HCEC 1CT (cell line): Measurements from ENCODE around the gene SPINK7.
"Not testable (repeated sequence)": the region's sequence is repeated elsewhere in the genome, so short reads cannot be mapped to it uniquely, and the experiment has no call there.

Source experiments
- DNase-seq: peaks from one replicate; pipeline ENCODE4 v3.0.0-alpha.2; 2017

Gene SPINK7

DNA sequence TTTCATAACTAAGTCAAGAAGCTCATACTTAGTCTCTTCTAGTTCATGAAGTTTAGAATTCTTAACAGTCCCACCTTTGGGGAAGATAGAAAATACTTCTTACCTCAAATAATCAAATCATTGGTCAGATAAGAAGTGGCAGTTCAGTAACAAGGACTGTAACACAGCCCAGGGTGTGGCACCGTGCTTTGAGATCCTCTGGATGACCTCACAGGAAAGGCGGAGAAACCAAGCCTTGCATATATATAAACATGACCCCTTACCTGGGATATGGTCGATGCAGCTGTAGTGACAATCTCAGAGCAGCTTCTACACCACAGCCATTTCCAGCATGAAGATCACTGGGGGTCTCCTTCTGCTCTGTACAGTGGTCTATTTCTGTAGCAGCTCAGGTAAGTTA lies at the start of gene SPINK7:
Gene SPINK7, plus strand, starts transcription at position 271 of the 400 bp plus-strand sequence. Its CDS starts 61 bp downstream, at position 332.
- no peak for DNase-seq

DNA sequence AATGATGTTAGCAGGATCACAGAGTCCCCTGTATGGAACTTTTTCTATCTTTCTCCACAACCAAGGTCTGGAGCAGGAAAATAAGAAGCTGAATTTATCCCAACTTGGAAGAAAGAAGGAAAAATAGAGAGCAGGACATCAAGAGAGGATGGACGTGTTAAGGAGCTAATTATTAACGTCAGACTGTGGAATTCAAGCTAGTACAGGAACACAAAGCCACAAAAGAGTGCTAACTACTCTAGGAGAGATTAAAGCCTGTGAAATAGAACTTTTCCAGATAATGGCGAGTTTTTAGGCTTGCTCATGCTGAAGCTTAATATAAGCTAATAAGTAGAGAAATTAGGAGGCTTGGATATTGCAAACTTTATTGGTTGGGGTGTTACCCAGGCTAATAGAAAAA lies 44.3 kb upstream of the SPINK7 start:
- DNase-seq, result no peak

DNA sequence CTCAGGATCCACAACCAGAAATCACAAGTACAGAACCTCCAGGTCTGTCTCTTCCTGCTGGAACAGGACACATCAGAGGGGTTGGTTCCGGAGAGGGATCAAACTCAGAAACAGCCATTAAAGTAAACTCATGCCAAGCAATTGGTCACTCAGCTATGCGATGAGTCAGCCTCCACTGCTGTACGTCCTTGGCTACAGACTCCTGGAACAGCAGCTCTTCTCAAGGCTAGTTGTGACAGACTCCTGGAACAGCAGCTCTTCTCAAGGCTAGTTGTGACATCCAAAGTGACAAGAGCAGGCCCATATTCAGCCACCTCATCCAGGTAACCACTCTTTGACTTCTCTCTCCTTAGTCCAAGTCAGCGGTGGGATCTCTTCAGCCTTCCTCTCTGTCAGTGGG lies 43.7 kb upstream of the SPINK7 start, which contains the start of gene SPINK13:
Gene SPINK13, plus strand, starts transcription at position 229 of the 400 bp plus-strand sequence. CDS start 1,279 bp downstream, outside the sequence.
- DNase-seq, result peak; percentile 70

DNA sequence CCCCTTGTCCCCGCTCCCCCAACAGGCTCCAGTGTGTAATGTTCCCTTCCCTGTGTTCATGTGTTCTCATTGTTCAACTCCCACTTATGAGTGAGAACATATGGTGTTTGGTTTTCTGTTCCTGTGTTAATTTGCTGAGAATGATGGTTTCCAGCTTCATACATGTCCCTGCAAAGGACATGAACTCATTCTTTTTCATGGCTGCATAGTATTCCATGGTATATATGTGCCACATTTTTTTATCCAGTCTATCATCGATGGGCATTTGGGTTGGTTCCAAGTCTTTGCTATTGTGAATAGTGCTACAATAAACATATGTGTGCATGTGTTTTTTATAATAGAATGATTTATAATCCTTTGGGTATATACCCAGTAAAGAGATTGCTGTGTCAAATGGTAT lies 37.1 kb upstream of the SPINK7 start:
- DNase-seq, result not testable (repeated sequence)

- DNase-seq, result not testable (repeated sequence)
Observed at GRCh38 chr5:148280893-148281292, 31.3 kb upstream of the SPINK7 start.

GRCh38 chr5:148281336-148281735 lies 30.9 kb upstream of the SPINK7 start:
- DNase-seq, result not testable (repeated sequence)

DNA sequence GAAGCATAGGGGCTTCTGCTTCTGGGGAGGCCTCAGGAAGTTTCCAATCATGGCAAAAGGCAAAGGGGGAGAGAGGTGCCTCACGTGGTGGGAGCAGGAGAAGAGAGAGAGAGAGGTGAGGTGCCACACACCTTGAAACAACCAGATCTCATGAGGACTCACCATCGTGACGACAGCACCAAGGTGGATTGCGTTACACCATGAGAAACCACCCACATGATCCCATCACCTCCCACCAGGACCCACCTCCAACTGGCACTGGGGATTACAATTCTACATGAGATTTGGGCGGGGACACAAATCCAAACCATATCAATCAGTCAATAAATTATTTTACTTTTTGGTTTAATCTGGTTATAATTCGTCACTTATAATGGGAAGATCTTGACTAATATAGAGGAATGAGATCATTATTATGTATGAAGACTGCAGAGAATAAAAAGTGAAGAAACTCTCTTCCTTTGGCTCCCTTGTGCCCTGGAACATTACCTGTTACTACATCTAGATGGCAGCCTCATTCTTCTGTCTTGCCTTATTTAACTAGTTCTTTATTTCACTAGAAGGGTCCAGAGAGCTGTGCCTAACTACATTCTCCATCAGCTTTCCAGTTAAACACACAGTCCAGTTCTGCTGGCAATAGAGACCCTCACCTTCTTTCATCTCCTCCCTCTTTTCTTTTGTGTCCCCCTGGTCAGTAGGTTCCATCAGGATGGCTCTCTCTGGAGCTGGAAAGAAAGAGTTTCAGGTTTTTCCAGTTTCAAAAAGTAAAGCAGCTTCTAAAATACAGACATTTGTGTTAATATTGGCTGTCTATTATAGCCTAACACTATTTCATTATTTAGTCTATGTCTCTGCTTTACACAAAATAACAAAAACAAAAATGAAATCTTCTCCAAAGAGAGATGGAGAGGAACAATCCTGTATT lies 21.7 kb upstream of the SPINK7 start:
- DNase-seq, result peak; percentile 16

DNA sequence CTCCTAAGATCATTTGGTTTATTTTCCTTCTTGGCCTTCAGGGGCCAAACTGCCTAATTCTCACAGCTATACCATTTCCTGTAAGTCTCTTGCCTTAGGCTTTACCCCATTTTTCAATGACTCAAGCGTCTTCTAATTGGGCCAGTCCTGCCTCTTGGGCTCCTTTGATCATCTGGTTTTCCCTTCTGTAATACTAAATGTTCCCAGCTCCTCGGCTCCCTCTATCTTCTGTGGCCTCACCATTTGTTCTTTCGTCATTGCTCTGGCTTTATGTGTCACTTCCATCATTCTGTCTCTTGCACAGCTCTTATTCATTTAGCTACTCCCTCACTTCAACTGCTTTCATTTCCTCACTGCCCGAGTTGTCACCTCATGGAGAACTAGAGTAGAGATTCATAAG lies 14.5 kb upstream of the SPINK7 start:
- no peak for DNase-seq

DNA sequence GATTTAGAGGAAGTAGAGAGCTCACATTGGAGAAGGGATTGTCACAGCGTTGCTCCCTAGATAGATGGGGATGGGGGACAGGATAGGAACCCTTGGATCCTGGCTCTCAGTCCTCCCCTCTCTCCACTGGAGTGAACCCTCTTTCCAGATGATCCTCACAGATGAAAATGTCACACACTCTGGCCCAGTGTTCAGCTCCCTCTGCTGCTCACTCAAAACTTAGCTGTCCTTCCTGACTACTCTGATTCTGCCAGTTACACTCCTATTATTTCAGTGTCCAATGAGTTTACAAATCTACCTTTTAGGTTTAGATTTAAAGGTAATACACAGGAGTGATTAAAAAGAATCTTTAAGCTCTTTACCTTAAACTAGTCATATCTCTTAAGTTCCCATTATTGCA lies 5.8 kb upstream of the SPINK7 start:
- DNase-seq, result no peak

- DNase-seq, result no peak
Observed at GRCh38 chr5:148309019-148309418, 3.2 kb upstream of the SPINK7 start.

- DNase-seq, result no peak
Observed at GRCh38 chr5:148309746-148310145, 2.5 kb upstream of the SPINK7 start.

- no peak for DNase-seq
Observed at GRCh38 chr5:148311484-148311883, 739 bp upstream of the SPINK7 start.

GRCh38 chr5:148314187-148314586 lies 2.0 kb downstream of the SPINK7 start:
- DNase-seq, result no peak

DNA sequence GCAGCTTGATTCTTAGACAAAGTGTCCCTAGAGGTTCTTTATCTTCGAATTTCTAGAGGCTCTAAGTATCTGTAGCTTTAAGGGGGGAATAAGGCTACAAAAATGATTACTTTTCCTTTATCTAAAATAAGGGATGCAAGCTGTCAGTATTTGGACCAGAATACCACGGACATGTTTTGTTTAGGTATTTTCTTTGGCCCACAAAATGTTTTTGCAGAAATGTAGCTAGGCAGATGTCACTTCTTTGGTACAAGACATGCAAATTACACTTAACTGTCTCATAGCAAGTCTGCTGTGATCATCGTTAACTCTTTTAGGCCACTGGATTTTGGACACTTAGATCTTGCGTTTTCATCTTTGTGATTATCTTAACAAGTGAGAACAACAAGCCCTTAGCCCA lies 2.5 kb downstream of the SPINK7 start:
- no peak for DNase-seq

DNA sequence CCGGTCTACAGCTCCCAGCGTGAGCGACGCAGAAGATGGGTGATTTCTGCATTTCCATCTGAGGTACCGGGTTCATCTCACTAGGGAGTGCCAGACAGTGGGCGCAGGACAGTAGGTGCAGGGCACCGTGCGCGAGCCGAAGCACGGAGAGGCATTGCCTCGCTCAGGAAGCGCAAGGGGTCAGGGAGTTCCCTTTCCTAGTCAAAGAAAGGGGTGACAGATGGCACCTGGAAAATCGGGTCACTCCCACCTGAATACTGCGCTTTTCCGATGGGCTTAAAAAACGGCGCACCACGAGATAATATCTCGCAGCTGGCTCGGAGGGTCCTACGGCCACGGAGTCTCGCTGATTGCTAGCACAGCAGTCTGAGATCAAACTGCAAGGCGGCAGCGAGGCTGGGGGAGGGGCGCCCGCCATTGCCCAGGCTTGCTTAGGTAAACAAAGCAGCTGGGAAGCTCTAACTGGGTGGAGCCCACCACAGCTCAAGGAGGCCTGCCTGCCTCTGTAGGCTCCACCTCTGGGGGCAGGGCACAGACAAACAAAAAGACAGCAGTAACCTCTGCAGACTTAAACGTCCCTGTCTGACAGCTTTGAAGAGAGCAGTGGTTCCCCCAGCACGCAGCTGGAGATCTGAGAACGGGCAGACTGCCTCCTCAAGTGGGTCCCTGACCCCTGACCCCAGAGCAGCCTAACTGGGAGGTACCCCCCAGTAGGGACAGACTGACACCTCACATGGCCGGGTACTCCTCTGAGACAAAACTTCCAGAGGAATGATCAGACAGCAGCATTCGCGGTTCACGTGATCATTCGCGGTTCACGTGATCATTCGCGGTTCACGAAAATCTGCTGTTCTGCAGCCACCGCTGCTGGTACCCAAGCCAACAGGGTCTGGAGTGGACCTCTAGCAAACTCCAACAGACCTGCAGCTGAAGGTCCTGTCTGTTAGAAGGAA lies 8.1 kb downstream of the SPINK7 start:
- not testable (repeated sequence) for DNase-seq

DNA sequence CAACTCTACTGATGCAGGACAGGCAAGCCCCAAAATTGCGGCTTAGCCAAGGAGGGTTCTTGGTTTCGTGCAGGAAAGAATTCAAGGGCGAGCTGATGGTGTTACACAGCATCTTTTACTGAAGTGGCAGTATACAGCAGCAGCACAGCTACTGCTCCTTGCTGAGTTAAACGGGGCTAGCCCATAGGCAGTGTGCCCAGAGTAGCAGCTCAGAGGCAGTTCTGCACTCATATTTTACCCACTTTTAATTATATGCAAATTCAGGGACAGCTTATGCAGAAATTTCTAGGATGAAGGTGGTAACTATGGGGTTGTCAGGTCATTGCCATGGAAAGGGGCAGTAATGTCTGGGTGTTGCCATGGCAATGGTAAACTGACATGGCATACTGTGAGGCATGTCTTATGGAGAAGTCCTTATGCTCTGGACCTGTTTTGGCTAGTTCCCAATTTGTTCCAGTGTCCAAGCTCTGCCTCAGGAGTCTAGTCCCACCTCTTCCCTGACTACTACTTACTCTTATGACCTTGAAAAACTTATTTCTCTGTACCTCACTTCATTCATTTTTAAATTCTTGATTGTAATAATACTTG lies 21.1 kb downstream of the SPINK7 start:
- DNase-seq, result no peak

DNA sequence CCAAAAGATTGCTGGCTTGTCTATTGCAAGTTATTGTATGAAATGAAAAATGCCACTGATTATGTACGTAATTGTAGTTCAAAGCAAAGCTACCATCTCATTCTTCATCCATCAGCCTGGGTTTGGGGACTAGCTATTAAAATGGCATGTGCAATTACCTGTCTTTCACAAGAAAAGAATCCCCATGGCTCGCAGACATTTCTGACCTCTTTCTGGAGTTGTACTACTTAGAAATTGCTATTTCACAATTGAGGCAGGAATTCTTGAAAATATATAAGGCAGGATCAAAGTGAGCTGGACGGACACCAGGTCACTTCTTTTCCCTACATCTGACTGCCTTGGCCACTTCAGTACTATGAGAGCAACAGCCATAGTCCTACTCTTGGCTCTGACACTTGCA lies 23.0 kb downstream of the SPINK7 start, which contains the start of gene SPINK9:
Gene SPINK9, plus strand, starts transcription at position 301 of the 400 bp plus-strand sequence. Its CDS starts 55 bp downstream, at position 356.
- no peak for DNase-seq

GRCh38 chr5:148336704-148337435 lies 24.6 kb downstream of the SPINK7 start:
- no peak for DNase-seq

GRCh38 chr5:148342371-148343045 lies 30.3 kb downstream of the SPINK7 start:
- no peak for DNase-seq

DNA sequence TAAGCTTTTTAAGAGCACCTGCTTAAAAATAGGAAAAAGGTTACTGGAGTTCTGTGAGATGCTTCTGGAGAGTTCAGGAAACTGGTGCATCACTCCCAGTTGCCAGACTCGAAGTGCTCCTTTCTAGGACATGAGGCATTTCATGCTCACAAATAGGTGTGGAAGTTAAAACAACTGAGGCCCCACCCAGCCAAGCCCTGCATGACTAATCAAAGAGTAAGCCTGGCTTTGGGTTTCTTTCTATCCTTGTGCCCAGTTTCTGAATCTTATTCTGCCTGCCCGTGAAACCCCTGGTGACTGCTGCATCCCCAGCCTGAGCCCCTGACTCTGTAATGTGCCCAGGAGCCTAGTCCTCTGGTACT lies 30.8 kb downstream of the SPINK7 start:
- DNase-seq, result no peak
